Esophagus squamous epithelium (tissue), 5 donors: ENCODE data around the gene LAMA3. TPM values are rescaled to one million over a fixed set of nuclear protein-coding genes. Genes with fewer than 3 reads are reported as not detected.

Source experiments
- DNase-seq: peaks from one replicate; lab custom pipeline; 2025; lab: John Stamatoyannopoulos, UW
- H3K27ac ChIP-seq, 4 donors: fragments of 200-600 bp; sonication (generic); one replicate each; pipeline ENCODE4 v1.5.1; 2016 to 2019; ENCODE audit warnings: mild to moderate bottlenecking in 1 of 4
- H3K27me3 ChIP-seq, 4 donors: fragments of 200-600 bp; sonication (generic); 1 replicate in 3 of 4; 2 replicates in 1 of 4; pipeline versions ENCODE4 v1.5.1 to v1.6.0; 2017 to 2021; ENCODE audit warnings: antibody characterized with exemption in 1 of 4
- H3K36me3 ChIP-seq, 3 donors: fragments of 200-600 bp; sonication (generic); one replicate each; pipeline ENCODE4 v1.5.1; 2016 to 2019
- H3K4me1 ChIP-seq, 3 donors: fragments of 200-600 bp; sonication (generic); one replicate each; pipeline ENCODE4 v1.5.1; 2017 to 2019
- H3K4me3 ChIP-seq, 4 donors: fragments of 200-600 bp; sonication (generic); 1 replicate in 3 of 4; 2 replicates in 1 of 4; pipeline ENCODE4 v1.5.1; 2016 to 2019; ENCODE audit warnings: mild to moderate bottlenecking in 2 of 4, moderate library complexity in 1 of 4
- H3K9me3 ChIP-seq, 3 donors: fragments of 200-600 bp; sonication (generic); one replicate each; pipeline ENCODE4 v1.5.1; 2016 to 2019
- POLR2A ChIP-seq, 4 donors: fragments of 450-650 bp; IDR thresholded peaks; one replicate each; pipeline ENCODE4 v1.6.1; 2017; ENCODE audit warnings: antibody characterized with exemption in 4 of 4, mild to moderate bottlenecking in 4 of 4, moderate library complexity in 3 of 4
- WGBS, 2 donors: methylation state at CpG; one replicate each; pipeline ENCODE4 v1.1.5; 2018; 5-methylcytosine and 5-hydroxymethylcytosine counted together
- intact Hi-C: fragments of 100-400 bp; cut with DNase I; formaldehyde crosslinking; loops from one replicate; pipeline ENCODE4 v1.15.0; 2022
- total RNA-seq, 4 donors: library from RNA; depleted of rRNA; stranded (reverse); fragments of >200 nt; gene quantifications; one replicate each; pipeline ENCODE4 v1.1.0, GENCODE V29; 2016
- TF ChIP-seq, protein P1 (sequence below), 6 experiments: fragments of 450-650 bp in 4 of 6; fragments of 200-600 bp in 2 of 6; sonication (generic) in 2 of 6; IDR thresholded peaks; one replicate each; pipeline ENCODE4 v1.5.1; 2016 to 2019; ENCODE audit warnings: antibody characterized with exemption in 6 of 6, mild to moderate bottlenecking in 4 of 6, moderate library complexity in 4 of 6
- donor health status: DM: yes; HTN: yes; CAD: no.

LAMA3 gene
- total RNA-seq, 4 donors from 2014 or later: 28.7 to 81.3 (median 44.8) TPM

DNA sequence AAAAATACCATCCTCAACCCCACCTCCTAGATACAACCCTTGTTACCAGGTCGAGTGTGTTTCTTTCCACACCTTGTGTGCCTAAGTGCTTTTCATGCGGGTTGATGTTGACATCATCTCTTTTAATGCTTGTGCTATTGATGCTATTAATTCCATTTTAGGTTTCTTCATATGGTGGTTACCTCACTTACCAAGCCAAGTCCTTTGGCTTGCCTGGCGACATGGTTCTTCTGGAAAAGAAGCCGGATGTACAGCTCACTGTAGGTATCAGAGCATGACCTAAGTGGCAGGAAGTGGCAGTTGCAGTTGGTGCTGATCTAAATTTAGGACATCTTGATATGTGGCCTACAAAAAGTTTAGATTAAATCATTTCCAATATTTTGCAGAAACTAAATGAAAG is 175.4 kb downstream of the LAMA3 start:
- Histone ChIP-seq H3K4me1 (peaks cover 0 to 13% (median 0%) of the 10 kb centered on the region in 3 donors), H3K4me3 (no peak overlapping the region), H3K9me3 (no peaks in the 10 kb centered on the region), H3K36me3 (peaks cover 0 to 29% (median 0%) of the 10 kb centered on the region in 3 donors), H3K27me3 (no peaks in the 10 kb centered on the region), H3K27ac (no peak overlapping the region)
- 70 to 80% methylated on average over 4 of the region's 4 CpGs for WGBS, 2 donors
- intact Hi-C loops: no loop called here
- TF ChIP-seq, protein P1, sequence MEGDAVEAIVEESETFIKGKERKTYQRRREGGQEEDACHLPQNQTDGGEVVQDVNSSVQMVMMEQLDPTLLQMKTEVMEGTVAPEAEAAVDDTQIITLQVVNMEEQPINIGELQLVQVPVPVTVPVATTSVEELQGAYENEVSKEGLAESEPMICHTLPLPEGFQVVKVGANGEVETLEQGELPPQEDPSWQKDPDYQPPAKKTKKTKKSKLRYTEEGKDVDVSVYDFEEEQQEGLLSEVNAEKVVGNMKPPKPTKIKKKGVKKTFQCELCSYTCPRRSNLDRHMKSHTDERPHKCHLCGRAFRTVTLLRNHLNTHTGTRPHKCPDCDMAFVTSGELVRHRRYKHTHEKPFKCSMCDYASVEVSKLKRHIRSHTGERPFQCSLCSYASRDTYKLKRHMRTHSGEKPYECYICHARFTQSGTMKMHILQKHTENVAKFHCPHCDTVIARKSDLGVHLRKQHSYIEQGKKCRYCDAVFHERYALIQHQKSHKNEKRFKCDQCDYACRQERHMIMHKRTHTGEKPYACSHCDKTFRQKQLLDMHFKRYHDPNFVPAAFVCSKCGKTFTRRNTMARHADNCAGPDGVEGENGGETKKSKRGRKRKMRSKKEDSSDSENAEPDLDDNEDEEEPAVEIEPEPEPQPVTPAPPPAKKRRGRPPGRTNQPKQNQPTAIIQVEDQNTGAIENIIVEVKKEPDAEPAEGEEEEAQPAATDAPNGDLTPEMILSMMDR (IDR thresholded peaks at IDR 0.05): no peak
- TF ChIP-seq POLR2A (IDR thresholded peaks at IDR 0.05): no peak
- DNase-seq: no peak

GRCh38 chr18:23867006-23867405 is 177.8 kb downstream of the LAMA3 start:
- Histone ChIP-seq H3K27ac (no peak overlapping the region), H3K4me1 (peaks cover 0 to 21% (median 0%) of the 10 kb centered on the region in 3 donors), H3K4me3 (no peak overlapping the region), H3K27me3 (no peaks in the 10 kb centered on the region), H3K9me3 (no peaks in the 10 kb centered on the region), H3K36me3 (peaks cover 0 to 14% (median 0%) of the 10 kb centered on the region in 3 donors)
- WGBS, 2 donors: 86 to 94% methylated on average over 4 of the region's 5 CpGs
- no peak for DNase-seq
- intact Hi-C loops: no loop called here
- TF ChIP-seq, protein P1 (IDR thresholded peaks at IDR 0.05): no peak
- no peak for TF ChIP-seq POLR2A (IDR thresholded peaks at IDR 0.05)

GRCh38 chr18:23868136-23868785 is 179.0 kb downstream of the LAMA3 start:
- no peak overlapping the region for H3K4me3 ChIP-seq
- H3K27me3 ChIP-seq: no peaks in the 10 kb centered on the region
- intact Hi-C loops: no loop called here
- H3K4me1 ChIP-seq: peaks cover 0 to 21% (median 4%) of the 10 kb centered on the region in 3 donors
- WGBS, 2 donors: 87 to 91% methylated on average over 3 of the region's 3 CpGs
- DNase-seq: no peak
- H3K36me3 ChIP-seq: peaks cover 0 to 7% (median 0%) of the 10 kb centered on the region in 3 donors
- no peak overlapping the region for H3K27ac ChIP-seq
- TF ChIP-seq, protein P1 (IDR thresholded peaks at IDR 0.05): no peak
- TF ChIP-seq POLR2A (IDR thresholded peaks at IDR 0.05): no peak
- H3K9me3 ChIP-seq: no peaks in the 10 kb centered on the region

GRCh38 chr18:23870676-23871380 is 181.6 kb downstream of the LAMA3 start:
- H3K4me1 ChIP-seq: peaks cover 0 to 39% (median 4%) of the 10 kb centered on the region in 3 donors
- no peak overlapping the region for H3K4me3 ChIP-seq
- intact Hi-C loops: no loop called here
- TF ChIP-seq POLR2A (IDR thresholded peaks at IDR 0.05): no peak
- TF ChIP-seq, protein P1 (IDR thresholded peaks at IDR 0.05): no peak
- peaks cover 0 to 8% (median 0%) of the 10 kb centered on the region in 3 donors for H3K36me3 ChIP-seq
- WGBS, 2 donors: 48 to 60% methylated on average over 6 of the region's 6 CpGs
- H3K27ac ChIP-seq: no peak overlapping the region
- H3K27me3 ChIP-seq: no peaks in the 10 kb centered on the region
- H3K9me3 ChIP-seq: no peaks in the 10 kb centered on the region
- DNase-seq: no peak

DNA sequence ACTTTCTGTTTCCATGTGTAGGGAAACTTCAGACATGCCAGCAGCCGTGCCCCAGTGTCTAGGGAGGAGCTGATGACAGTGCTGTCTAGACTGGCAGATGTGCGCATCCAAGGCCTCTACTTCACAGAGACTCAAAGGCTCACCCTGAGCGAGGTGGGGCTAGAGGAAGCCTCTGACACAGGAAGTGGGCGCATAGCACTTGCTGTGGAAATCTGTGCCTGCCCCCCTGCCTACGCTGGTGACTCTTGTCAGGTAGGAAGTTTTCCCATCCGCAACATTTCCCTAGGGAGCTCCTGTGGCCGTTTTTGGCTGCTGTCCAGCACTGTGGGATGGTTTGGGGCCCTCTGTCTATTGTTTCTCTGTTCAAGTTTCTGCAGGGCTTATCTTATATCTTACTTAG is 182.2 kb downstream of the LAMA3 start:
- Histone ChIP-seq H3K36me3 (peaks cover 0 to 14% (median 0%) of the 10 kb centered on the region in 3 donors), H3K9me3 (no peaks in the 10 kb centered on the region), H3K27me3 (no peaks in the 10 kb centered on the region), H3K27ac (peak overlapping the region in 2 of 4 donors; percentile 43 to 83), H3K4me1 (peaks cover 0 to 41% (median 4%) of the 10 kb centered on the region in 3 donors), H3K4me3 (no peak overlapping the region)
- no peak for TF ChIP-seq POLR2A (IDR thresholded peaks at IDR 0.05)
- TF ChIP-seq, protein P1 (IDR thresholded peaks at IDR 0.05): no peak
- WGBS, 2 donors: 54 to 64% methylated on average over 7 of the region's 7 CpGs
- intact Hi-C loops: no loop called here
- no peak for DNase-seq
